Dendritic cell treated with granulocyte-macrophage colony-stimulating factor and Interleukin-4, amounts not matched to agents 40 ng/mL and 50 ng/mL, for 4 days (primary cell): ENCODE measurements around the gene CD1B.
A peak's percentile ranks its signal among the peaks of the same experiment; 100 is the strongest.
"Not testable (repeated sequence)": the region's sequence is repeated elsewhere in the genome, so short reads cannot be mapped to it uniquely, and the experiment has no call there.

ENCODE experiments used
- H3K27ac Mint-ChIP-seq: one replicate; pipeline ENCODE4 v1.8.0; 2022; ENCODE audit warnings: mild to moderate bottlenecking, mixed read lengths
- H3K27me3 Mint-ChIP-seq: one replicate; pipeline ENCODE4 v1.8.0; 2022; ENCODE audit warnings: mild to moderate bottlenecking, mixed read lengths
- H3K36me3 Mint-ChIP-seq: one replicate; pipeline ENCODE4 v1.8.0; 2022; ENCODE audit warnings: low read depth, mixed read lengths
- H3K4me1 Mint-ChIP-seq: one replicate; pipeline ENCODE4 v1.8.0; 2022; ENCODE audit warnings: low read depth, mixed read lengths
- H3K4me3 Mint-ChIP-seq: one replicate; pipeline ENCODE4 v1.8.0; 2022; ENCODE audit warnings: mild to moderate bottlenecking, moderate library complexity, mixed read lengths
- H3K9me3 Mint-ChIP-seq: one replicate; pipeline ENCODE4 v1.8.0; 2022; ENCODE audit warnings: mixed read lengths
- intact Hi-C: fragments of 100-400 bp; cut with micrococcal nuclease; formaldehyde crosslinking; loops from one replicate; pipeline ENCODE4 v1.15.0; 2022

CD1B gene

DNA sequence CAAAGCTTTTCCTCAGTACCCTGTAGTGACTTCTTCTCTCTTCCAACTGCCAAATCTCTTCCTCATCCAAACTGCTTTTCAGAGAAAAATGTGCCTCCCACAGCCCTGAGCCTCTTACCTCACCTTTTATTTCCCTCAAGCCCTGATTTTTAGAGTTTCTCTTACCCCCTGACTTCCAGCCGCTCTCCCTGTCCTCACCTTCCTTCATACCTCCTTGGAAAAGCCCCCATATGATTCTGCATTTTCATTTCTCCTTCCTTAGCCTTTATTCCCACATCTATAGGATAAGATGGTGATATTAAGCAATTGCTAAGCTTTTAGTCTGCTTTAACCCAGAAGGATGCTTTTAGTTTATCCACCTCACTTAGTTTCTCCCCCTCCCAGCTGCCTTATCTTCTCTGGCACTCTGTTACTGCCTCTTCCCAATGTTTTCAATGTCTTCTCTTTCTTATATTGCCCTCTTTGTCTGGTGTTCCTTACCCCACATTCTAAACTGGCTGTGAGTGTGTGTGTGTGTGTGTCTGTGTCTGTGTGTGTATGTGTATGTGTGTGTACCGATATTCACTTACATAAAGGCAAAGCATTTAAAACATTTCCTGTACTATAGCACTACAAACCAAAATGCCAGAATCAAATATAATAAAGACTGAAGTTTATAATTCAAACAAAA is at the start of gene CD1B:
Gene CD1B (minus strand): TSS at position 51 of the 670 bp plus-strand sequence. CDS start 108 bp downstream, outside the sequence.
- peaks cover 26% of the 10 kb centered on the region for H3K4me1 Mint-ChIP-seq
- intact Hi-C loops: loop anchor here (10.0 kb wide), 1 partner anchor 163 kb away; no protein-coding TSS in a partner anchor
- H3K9me3 Mint-ChIP-seq: no peaks in the 10 kb centered on the region
- no peak within 1 kb of the TSS for H3K4me3 Mint-ChIP-seq
- H3K36me3 Mint-ChIP-seq: peaks cover 15% of the 10 kb centered on the region
- H3K27ac Mint-ChIP-seq: no peak within 1 kb of the TSS
- H3K27me3 Mint-ChIP-seq: no peaks in the 10 kb centered on the region

DNA sequence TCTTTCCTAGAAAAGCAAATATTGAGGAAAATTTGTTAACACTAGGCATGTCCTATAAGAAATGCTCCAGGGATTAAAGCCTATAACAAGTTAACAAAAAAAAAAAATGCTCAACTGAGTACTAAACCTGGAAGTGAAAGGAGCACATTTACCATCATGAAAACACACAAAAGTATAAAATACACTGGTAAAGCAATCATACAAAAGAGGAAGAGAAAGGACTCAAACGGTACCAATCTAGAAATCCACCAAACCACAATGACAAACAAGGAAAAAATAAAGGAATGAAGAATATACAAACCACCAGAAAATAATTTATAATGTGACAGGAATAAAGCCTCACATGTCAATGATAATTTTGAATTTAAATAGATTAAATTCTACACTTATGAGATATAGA is 43.5 kb upstream of the CD1B start:
- peaks cover 22% of the 10 kb centered on the region for H3K4me1 Mint-ChIP-seq
- H3K27ac Mint-ChIP-seq: no peak overlapping the region
- H3K9me3 Mint-ChIP-seq: peaks cover 29% of the 10 kb centered on the region
- H3K36me3 Mint-ChIP-seq: peaks cover 16% of the 10 kb centered on the region
- intact Hi-C loops: no loop called here
- H3K4me3 Mint-ChIP-seq: no peak overlapping the region
- H3K27me3 Mint-ChIP-seq: peaks cover 6% of the 10 kb centered on the region

DNA sequence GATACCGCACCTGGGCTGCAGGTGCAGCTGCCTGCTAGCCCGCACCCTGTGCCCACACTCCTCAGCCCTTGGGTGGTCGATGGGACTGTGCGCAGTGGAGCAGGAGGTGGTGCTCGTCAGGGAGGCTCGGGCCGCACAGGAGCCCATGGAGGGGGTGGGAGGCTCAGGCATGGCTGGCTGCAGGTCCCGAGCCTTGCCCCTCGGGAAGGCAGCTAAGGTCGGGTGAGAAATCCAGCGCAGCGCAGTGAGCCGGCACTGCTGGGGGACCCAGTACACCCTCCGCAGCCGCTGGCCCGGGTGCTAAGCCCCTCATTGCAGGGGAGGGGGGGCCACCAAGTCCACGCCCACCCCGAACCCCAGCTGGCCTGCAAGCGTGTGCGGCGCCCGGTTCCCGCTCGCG is 42.8 kb upstream of the CD1B start:
- Mint-ChIP-seq H3K4me1 (peaks cover 22% of the 10 kb centered on the region), H3K9me3 (peaks cover 29% of the 10 kb centered on the region), H3K36me3 (peaks cover 16% of the 10 kb centered on the region)
- H3K4me3 Mint-ChIP-seq, H3K27me3 Mint-ChIP-seq, intact Hi-C loops, H3K27ac Mint-ChIP-seq: not testable (repeated sequence)

DNA sequence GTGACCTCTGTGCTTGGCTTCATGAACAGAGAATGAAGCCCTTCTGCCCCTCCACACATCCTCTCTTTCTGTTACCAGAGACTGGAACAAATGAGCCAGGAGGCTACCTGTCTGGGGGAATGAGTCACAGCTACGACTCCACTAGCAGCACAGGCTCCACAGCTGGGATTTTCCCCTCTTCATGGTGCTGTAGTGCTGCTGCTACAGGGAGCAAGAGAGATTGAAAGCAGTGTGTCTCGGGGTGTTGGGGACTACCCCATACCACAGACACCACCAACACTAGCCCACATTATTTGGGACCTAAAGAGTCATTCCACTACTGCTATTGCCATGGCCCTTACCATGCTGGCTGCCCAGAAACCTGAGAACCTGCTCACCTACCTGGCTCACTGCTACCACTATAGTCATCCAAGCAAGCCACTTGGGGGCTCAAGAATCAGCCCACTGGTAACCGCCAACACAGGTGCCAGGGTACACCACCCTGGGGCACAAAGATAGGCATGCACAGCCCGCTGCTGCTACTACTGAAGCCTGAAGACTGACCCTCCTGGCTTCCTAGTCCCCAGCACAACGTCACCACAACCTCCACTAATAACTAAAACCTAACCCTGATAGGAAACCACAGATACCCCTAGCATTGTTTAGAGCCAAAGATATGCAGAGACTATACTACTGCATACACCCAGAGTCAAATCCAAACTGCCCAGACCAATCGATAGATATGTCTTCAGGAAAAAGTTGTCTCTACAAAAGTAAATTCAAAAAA is 40.0 kb upstream of the CD1B start:
- Mint-ChIP-seq H3K9me3 (peaks cover 34% of the 10 kb centered on the region), H3K4me1 (peaks cover 19% of the 10 kb centered on the region), H3K27ac (no peak overlapping the region), H3K36me3 (peaks cover 19% of the 10 kb centered on the region), H3K27me3 (peaks cover 6% of the 10 kb centered on the region), H3K4me3 (no peak overlapping the region)
- intact Hi-C loops: no loop called here

DNA sequence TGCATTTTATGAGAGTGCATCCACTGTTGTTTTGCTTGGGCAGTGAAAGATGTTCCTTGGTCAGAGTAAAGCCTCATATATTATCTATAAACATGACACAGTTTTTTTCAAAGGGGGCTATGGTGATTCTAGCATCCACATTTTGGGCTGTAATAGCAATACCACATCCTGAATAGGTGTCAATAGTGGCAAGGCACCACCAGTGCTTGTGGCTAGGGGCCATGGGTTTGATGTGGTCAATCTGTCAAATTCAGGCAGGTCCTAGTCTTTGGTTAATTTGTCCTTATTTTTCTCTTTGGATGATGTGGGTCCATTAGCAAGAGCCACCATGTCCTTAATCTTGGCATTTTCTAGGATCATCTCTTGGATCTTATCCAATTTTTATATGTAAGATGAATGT is 35.5 kb upstream of the CD1B start:
- Mint-ChIP-seq H3K4me1 (no peaks in the 10 kb centered on the region), H3K9me3 (peaks cover 23% of the 10 kb centered on the region), H3K27ac (no peak overlapping the region), H3K36me3 (peaks cover 19% of the 10 kb centered on the region), H3K27me3 (peaks cover 9% of the 10 kb centered on the region), H3K4me3 (no peak overlapping the region)
- intact Hi-C loops: no loop called here

DNA sequence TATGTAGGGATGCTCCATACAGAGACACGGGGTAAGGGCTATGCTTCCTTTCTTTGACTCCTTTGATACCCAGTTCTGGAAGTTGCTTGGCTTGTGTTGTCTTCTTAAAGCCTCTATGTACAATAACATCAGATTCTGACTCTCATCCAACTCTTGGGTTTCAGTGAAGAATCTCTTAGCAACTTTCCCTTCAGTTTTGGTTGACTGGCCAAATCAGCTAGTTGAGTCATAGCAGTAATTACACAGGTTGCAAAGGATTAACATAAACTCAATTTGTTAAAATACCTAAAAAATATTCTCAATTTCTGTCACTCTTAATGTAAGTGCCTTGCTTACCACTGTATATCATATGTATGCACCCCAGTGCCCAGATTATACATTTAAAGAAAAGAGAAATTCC is 31.6 kb upstream of the CD1B start:
- Mint-ChIP-seq H3K27me3 (peaks cover 3% of the 10 kb centered on the region), H3K4me1 (peaks cover 11% of the 10 kb centered on the region), H3K9me3 (peaks cover 12% of the 10 kb centered on the region), H3K27ac (no peak overlapping the region), H3K36me3 (peaks cover 11% of the 10 kb centered on the region), H3K4me3 (no peak overlapping the region)
- intact Hi-C loops: no loop called here

DNA sequence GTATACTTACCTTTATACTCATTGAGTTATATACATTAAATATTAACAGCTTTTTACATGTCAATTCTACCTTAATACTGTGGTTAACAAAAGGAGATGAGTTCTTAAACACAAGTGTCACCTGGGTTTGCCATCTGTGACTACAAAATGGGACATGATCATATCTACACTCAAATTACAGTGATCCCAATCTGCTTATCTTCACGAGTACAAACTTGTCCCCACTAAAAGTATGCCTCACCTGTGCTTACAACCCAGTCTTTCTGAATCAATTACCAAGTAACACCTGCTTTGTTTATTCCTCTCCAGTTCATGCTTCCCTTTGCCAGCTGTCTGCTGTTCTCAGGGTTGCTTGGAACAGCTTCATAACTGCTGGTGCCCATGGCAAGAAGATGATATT is 31.2 kb upstream of the CD1B start:
- intact Hi-C loops: no loop called here
- no peak overlapping the region for H3K27ac Mint-ChIP-seq
- peaks cover 13% of the 10 kb centered on the region for H3K4me1 Mint-ChIP-seq
- H3K9me3 Mint-ChIP-seq: peaks cover 12% of the 10 kb centered on the region
- no peak overlapping the region for H3K4me3 Mint-ChIP-seq
- H3K36me3 Mint-ChIP-seq: peaks cover 15% of the 10 kb centered on the region
- peaks cover 3% of the 10 kb centered on the region for H3K27me3 Mint-ChIP-seq

DNA sequence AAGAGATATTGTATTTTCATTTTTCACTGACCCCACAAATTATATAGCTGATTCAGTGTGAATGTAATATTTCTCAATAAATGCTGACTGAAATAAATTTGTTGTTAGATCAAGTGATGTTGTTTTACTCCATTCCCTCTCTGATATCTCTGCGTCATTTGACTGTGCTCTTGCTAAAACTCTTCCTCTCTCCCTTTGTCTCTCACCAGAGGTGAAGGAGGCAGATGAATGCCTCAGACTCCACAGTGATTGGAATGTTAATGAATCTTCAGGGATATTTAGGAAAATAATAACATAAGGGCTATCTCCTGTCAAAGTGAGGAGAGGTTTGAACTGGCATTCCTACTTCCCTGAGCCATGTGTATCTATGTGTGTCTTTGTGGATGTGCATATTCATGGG is 26.1 kb upstream of the CD1B start:
- no peak overlapping the region for H3K27ac Mint-ChIP-seq
- no peak overlapping the region for H3K4me3 Mint-ChIP-seq
- H3K36me3 Mint-ChIP-seq: peaks cover 22% of the 10 kb centered on the region
- peaks cover 1% of the 10 kb centered on the region for H3K27me3 Mint-ChIP-seq
- no peaks in the 10 kb centered on the region for H3K9me3 Mint-ChIP-seq
- intact Hi-C loops: no loop called here
- H3K4me1 Mint-ChIP-seq: peaks cover 61% of the 10 kb centered on the region

DNA sequence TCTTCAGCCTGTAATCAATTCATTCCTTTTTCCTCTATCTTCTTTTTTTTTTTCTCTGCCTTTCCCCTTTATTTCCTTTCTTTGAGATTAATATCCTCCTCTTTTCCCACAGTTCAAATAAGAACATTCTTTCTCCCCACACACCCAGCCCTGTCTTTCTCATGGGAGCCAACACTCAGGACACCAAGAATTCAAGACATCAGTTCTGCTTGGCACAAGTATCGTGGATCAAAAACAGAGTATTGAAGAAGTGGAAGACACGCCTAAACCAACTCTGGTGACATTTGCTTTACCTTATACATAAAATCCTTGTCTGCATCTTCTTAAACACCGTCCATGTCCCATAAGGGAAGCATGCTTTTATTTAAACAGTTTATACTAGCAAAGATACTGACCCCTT is 25.3 kb upstream of the CD1B start:
- intact Hi-C loops: no loop called here
- peak overlapping the region; percentile 88 for H3K27ac Mint-ChIP-seq
- peaks cover 1% of the 10 kb centered on the region for H3K27me3 Mint-ChIP-seq
- no peaks in the 10 kb centered on the region for H3K9me3 Mint-ChIP-seq
- H3K4me1 Mint-ChIP-seq: peaks cover 61% of the 10 kb centered on the region
- peaks cover 22% of the 10 kb centered on the region for H3K36me3 Mint-ChIP-seq
- H3K4me3 Mint-ChIP-seq: peak overlapping the region; percentile 54

DNA sequence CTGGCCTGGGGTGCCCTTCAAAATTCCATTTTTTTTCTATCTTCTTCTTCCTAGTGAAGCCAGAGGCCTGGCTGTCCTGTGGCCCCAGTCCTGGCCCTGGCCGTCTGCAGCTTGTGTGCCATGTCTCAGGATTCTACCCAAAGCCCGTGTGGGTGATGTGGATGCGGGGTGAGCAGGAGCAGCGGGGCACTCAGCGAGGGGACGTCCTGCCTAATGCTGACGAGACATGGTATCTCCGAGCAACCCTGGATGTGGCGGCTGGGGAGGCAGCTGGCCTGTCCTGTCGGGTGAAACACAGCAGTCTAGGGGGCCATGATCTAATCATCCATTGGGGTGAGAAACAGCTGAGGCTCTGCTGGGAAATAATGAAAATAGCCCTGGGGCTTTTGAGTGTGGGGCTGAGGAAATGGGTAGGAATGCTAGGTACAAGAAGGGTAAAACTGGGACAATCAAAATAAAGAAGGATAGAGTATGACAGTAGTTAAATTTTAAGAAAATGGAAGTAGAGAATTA is 24.5 kb upstream of the CD1B start:
- no peaks in the 10 kb centered on the region for H3K9me3 Mint-ChIP-seq
- H3K27me3 Mint-ChIP-seq: peaks cover 1% of the 10 kb centered on the region
- peak overlapping the region; percentile 81 for H3K4me3 Mint-ChIP-seq
- intact Hi-C loops: no loop called here
- H3K36me3 Mint-ChIP-seq: peaks cover 22% of the 10 kb centered on the region
- peaks cover 61% of the 10 kb centered on the region for H3K4me1 Mint-ChIP-seq
- H3K27ac Mint-ChIP-seq: peak overlapping the region; percentile 88

DNA sequence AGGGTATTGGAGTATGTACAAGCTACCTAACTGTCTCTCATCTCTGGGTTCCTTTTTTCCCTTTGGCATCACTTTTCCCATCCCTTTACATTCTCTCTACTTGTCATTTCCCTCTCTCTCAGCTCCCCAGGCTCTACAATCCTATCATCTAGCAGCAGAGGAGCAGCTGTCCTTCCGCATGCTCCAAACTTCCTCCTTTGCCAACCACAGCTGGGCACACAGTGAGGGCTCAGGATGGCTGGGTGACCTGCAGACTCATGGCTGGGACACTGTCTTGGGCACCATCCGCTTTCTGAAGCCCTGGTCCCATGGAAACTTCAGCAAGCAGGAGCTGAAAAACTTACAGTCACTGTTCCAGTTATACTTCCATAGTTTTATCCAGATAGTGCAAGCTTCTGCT is 22.9 kb upstream of the CD1B start:
- Mint-ChIP-seq H3K4me1 (peaks cover 53% of the 10 kb centered on the region), H3K4me3 (peak overlapping the region; percentile 81), H3K27ac (peak overlapping the region; percentile 88), H3K27me3 (peaks cover 1% of the 10 kb centered on the region), H3K36me3 (peaks cover 22% of the 10 kb centered on the region), H3K9me3 (no peaks in the 10 kb centered on the region)
- intact Hi-C loops: no loop called here

DNA sequence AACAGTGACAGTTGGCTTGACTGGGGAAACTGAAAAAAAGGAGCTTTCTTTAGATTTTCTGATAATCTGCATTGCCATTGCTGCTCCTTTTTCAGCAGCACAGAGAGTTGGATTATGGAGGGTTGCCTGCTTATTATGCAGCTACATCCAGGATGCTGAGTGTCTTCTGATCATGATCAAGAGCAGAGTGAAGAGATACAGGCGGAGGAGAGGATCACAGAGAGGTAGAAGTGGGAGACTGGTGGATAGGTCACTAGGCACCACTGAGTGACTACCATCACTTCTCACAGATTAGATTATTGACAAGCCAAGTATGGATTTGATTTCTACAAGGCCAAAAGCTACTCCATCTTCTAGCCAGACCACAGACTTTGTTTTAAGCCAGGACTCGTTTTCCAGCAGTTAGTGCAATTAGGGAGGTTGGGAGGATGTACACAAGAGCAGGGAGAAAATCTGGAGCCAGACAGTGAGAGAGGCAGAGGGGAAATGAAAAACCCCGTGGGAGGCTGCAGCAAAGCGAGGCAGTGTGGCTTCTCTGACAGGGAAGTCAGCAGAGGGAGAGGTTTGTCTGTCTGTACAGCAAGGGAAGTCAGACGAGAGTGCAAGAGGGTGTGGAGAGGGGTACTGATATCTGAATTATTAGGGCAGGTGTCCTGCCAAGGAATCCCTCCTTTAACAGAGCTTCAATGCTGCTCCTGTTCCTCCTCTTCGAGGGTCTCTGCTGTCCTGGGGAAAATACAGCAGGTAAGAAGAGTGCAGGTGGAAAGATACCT is 22.2 kb upstream of the CD1B start, which contains the start of gene CD1E:
Gene CD1E (plus strand): TSS at position 592 of the 773 bp plus-strand sequence. CDS start 95 bp downstream, at position 687.
- Mint-ChIP-seq H3K36me3 (peaks cover 22% of the 10 kb centered on the region), H3K27ac (peak within 1 kb of the TSS; percentile 88), H3K4me1 (peaks cover 50% of the 10 kb centered on the region), H3K4me3 (peak within 1 kb of the TSS; percentile 81), H3K9me3 (no peaks in the 10 kb centered on the region), H3K27me3 (peaks cover 3% of the 10 kb centered on the region)
- intact Hi-C loops: no loop called here

DNA sequence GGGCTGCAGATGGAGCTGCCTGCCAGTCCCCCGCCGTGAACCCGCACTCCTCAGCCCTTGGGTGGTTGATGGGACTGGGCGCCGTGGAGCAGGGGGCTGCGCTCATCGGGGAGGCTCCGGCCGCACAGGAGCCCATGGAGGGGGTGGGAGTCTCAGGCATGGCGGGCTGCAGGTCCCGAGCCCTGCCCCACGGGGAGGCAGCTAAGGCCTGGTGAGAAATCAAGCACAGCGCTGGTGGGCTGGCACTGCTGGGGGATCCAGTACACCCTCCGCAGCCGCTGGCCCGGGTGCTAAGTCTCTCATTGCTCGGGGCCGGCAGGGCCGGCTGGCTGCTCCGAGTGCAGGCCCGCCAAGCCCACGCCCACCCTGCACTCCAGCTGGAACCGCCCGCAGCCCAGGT is 17.6 kb upstream of the CD1B start:
- H3K4me3 Mint-ChIP-seq, H3K36me3 Mint-ChIP-seq, intact Hi-C loops, H3K27ac Mint-ChIP-seq, H3K27me3 Mint-ChIP-seq: not testable (repeated sequence)
- Mint-ChIP-seq H3K9me3 (peaks cover 16% of the 10 kb centered on the region), H3K4me1 (peaks cover 19% of the 10 kb centered on the region)

DNA sequence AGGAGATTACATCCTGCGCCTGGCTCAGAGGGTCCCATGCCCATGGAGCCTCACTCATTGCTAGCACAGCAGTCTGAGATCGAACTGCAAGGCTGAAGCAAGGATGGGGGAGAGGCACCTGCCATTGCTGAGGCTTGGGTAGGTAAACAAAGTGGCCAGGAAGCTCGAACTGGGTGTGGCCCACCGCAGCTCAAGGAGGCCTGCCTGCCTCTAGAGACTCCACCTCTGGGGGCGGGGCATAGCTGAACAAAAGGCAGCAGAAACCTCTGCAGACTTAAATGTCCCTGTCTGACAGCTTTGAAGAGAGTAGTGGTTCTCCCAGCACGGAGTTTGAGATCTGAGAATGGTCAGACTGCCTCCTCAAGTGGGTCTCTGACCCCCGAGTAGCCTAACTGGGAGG is 5.1 kb upstream of the CD1B start:
- not testable (repeated sequence) for H3K27ac Mint-ChIP-seq, H3K36me3 Mint-ChIP-seq, H3K4me3 Mint-ChIP-seq, H3K27me3 Mint-ChIP-seq
- intact Hi-C loops: loop anchor here (10.0 kb wide), 1 partner anchor 158 kb away; no protein-coding TSS in a partner anchor
- Mint-ChIP-seq H3K9me3 (peaks cover 12% of the 10 kb centered on the region), H3K4me1 (peaks cover 30% of the 10 kb centered on the region)
